Measurements from ENCODE around the gene ACVR1C. TPM values are rescaled to one million over a fixed set of nuclear protein-coding genes. Genes with fewer than 3 reads are reported as not detected.

The ACVR1C gene
- not detected in 2 replicates for total RNA-seq (2014; rRNA removed; shearing (Covaris generic); ENCODE audit: low replicate concordance)

DNA sequence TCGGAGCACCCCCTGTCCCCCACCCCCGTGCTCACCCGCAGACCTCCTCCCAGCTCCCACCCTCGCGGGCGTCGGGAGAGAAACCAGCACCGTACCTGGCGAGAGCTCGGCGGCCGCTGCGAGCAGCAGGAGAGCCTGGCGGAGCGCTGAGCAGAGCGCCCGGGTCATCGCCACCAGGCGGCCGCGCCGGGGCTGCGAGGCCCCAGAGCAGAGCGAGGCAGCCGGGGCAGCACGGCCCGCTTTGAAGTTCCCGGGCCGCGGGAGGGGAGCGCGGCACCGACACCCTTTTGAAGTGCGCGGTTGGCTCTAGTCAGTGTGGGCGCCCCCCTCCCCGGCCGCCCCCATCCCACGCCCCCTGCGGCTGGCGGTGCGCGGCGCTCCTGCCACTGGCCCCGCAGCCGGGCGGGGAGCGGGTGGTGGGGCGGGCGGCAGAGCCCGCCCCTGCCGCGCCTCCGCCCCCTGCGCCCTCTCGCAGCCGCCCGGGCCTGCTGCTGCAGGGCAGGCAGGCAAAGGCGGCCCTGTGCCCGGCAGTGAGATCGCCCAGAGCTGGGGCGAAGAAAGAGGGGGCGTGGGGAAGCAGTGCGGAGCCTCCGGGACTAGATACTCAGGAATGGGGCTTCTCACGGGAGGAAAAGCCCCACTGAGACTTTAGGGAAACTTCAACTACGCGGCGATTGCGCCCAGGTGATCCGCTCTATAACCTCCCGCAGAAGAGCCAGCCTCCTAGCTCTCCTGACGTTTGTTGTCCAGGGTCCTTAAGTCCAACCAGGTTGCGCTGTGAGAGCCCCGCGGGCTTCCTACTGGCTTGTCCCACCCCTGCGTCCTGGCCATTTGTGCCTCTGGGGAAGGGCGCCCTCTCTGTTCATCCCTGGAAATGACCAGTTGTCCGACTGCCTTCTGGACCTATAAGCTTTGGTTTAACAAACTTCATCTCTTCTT, at the start of gene ACVR1C:
ACVR1C (minus strand) TSS at position 388 of the 939 bp plus-strand sequence; CDS start at position 168, 220 bp downstream.
- in situ Hi-C loops (cut with HindIII; ENCODE audit: low pct_unique_long_range_greater_than_20kb, low sequenced_read_pairs): no loop called here

GRCh38 chr2:157677941-157678340, 49.3 kb upstream of the ACVR1C start:
- in situ Hi-C loops (cut with HindIII; ENCODE audit: low pct_unique_long_range_greater_than_20kb, low sequenced_read_pairs): no loop called here
- DNase-seq (ENCODE audit: low read depth): no peak

More for the DNA sequence above, at the start of gene ACVR1C:
- DNase-seq (ENCODE audit: low read depth): peak; percentile 73

- in situ Hi-C loops (cut with HindIII; ENCODE audit: low pct_unique_long_range_greater_than_20kb, low sequenced_read_pairs): no loop called here
- no peak for DNase-seq (ENCODE audit: low read depth)
Measured at GRCh38 chr2:157672129-157672528, 43.5 kb upstream of the ACVR1C start.

DNA sequence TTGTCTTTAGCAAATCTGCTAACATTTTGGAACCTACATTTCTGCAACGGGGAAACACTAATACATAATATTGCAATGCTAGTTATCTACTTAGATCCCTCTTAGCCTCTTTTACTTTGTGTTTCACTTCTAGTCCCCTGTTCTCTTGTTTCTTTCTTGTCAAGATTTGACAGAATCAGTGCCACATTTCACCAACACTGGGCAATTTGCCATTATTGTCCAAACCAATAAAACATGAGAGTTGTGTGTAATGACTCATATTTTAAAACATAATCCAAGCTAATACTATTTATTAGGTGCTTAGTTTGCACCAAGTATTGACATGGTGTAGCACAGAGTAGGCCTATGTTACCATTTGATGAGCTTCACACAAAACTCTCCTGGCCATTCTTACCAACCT, 33.7 kb upstream of the ACVR1C start:
- DNase-seq (ENCODE audit: low read depth): no peak
- in situ Hi-C loops (cut with HindIII; ENCODE audit: low pct_unique_long_range_greater_than_20kb, low sequenced_read_pairs): no loop called here

- in situ Hi-C loops (cut with HindIII; ENCODE audit: low pct_unique_long_range_greater_than_20kb, low sequenced_read_pairs): no loop called here
- DNase-seq (ENCODE audit: low read depth): no peak
Measured at GRCh38 chr2:157661776-157662175, 33.1 kb upstream of the ACVR1C start.

DNA sequence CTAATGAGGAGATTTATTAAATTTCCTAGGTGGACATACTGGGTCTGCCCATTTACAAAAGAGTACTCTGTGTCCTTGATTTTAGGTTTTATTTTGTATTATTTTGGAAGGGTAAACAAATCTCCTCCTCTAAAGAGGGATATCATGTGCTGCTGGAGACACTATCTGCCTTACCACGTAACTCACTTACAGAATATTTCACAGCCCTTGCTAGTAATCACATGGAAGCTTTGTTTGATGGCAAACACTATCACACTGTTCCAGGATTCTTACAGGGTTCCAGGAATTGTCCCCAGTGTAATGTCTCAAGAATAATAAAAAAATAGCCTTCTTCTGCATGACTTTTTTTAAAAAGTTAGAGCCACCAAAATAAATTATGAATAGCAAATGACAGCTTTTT, 29.2 kb upstream of the ACVR1C start:
- in situ Hi-C loops (cut with HindIII; ENCODE audit: low pct_unique_long_range_greater_than_20kb, low sequenced_read_pairs): no loop called here
- no peak for DNase-seq (ENCODE audit: low read depth)

DNA sequence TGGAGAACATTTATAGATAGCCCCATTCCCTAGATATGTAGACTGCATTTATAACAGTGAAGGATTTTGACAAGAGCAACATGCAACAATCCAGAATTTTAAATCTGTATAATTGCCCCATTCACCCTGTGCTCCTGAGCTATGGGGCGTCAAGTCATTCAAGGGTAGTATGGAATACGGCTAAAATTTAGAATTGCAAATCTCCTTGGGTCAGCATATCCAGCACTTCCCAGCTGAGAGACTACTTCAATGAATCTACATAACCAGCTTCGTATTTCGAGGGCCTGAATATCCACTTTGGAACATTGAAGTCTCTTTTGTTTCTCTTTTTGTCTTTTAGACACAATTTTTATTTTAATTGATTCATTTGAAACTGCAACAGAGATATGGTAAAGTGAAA, 28.4 kb upstream of the ACVR1C start:
- DNase-seq (ENCODE audit: low read depth): no peak
- in situ Hi-C loops (cut with HindIII; ENCODE audit: low pct_unique_long_range_greater_than_20kb, low sequenced_read_pairs): no loop called here

GRCh38 chr2:157644776-157645175, 16.1 kb upstream of the ACVR1C start:
- in situ Hi-C loops (cut with HindIII; ENCODE audit: low pct_unique_long_range_greater_than_20kb, low sequenced_read_pairs): no loop called here

DNA sequence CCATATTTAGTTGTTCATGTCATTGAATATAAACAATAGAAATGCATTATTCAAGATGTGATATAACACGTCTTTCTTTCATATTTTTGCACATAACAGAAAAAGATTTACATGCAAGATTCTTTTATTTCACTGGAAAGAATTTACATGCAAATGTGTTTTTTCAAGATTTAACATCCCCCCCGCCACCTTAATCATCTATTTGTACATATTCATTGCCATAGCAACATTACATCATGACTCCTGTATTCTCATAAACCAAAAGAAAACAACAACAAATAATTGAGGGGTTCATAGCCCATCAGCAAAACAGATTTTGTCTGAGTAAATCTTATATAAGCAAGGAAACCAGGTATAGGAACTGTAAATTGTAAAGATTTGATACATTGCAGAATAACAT, 3.2 kb upstream of the ACVR1C start:
- DNase-seq (ENCODE audit: low read depth): no peak
- in situ Hi-C loops (cut with HindIII; ENCODE audit: low pct_unique_long_range_greater_than_20kb, low sequenced_read_pairs): no loop called here

More at GRCh38 chr2:157644776-157645175, 16.1 kb upstream of the ACVR1C start:
- DNase-seq (ENCODE audit: low read depth): no peak

DNA sequence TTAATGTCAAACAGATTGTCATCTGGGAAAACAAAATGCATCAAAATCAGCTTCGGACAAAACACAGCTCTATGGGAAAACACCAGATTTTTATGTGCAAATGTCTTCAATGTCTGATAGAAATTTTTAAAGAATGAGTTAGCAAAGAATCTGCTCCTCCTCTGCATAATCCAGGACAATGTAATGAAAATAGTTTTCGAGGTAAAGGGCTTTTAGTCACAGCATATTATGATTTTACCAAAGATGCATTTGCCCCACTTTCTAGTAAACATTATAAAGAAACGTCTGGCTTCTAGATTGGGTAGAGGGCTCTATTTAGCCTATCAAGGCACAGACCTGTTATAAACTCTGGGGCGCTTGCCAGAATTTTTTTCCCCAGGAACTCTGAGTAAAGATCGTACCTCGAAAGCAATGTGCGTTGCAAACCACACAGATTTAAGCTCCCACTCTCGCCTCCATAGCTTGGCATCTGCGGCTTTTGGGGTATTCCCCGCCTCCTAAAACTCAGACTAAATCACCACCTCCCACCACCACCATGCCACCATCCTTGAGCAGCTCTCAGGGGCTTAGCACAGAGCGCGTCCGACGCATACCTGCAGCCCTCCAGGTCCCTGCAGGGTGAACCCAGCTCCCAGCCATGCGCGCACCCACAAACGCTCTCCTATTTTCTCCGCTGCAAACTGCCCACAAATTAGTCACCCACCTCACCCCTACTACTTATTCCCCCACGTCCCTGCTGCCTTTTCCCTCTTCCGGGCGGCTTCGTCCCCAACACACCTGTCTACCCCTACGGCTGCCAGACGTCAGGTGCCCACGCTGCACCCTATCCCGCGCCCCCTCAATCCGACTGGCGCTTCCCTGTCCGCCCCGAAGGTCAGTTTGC, 829 bp downstream of the ACVR1C start:
- no peak for DNase-seq (ENCODE audit: low read depth)
- in situ Hi-C loops (cut with HindIII; ENCODE audit: low pct_unique_long_range_greater_than_20kb, low sequenced_read_pairs): no loop called here

DNA sequence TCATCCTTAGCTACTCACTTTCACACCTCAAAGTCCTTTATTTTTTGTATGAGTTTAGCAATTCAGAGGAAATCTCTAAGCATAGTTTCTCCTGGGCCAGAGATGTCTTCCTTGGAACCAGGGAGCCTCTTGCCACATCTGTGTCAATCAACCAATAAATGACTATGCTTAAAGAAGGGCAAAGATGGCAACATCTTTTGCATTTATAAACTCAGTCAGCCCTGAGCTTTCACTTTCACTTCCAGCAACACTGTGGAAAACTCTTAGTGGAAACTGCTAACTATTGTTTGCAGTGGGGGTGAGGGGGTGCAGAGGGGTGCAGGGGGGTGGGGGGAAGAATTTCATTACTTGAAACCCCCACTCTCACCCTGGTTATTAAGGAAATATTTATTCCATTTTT, 3.4 kb downstream of the ACVR1C start:
- in situ Hi-C loops (cut with HindIII; ENCODE audit: low pct_unique_long_range_greater_than_20kb, low sequenced_read_pairs): no loop called here
- no peak for DNase-seq (ENCODE audit: low read depth)

DNA sequence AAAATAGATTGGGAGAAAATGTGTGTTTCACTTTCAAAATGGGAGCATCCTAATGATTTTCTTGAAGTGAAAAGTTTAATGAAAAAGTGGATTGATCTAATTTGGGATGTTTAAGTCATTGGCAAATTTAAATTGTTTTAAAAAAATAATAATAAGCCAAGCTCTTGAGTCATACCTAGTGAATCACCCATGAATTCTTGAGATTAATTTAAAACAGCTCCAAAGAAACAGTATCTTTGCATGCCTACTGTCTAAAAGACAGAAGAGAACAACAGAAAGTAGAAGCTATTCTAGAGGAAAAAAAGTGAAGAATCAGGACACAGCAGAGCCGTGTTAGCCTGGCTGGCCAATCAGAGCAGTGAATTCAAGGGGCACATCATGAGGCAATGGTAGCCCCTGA, 7.7 kb downstream of the ACVR1C start:
- in situ Hi-C loops (cut with HindIII; ENCODE audit: low pct_unique_long_range_greater_than_20kb, low sequenced_read_pairs): no loop called here

DNA sequence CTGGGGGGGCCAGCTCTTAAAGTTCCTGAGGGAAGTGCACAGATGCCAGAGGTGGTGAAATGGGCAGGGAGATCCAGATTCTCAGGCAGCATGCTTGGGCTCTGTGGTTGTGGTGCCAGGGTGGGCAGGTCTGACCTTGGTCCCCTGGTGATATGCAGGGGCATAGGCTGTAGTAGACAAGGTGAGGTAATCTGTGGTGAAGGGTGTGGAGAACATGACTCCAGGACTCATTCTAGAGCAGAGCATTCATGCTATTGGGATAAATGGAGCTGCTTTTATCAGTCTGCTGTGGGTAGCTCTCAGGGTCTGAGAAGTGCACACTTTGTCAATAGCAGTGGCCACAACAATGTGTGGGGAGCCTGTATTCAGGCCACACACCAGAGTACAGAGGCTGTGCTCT, 16.9 kb downstream of the ACVR1C start:
- DNase-seq (ENCODE audit: low read depth): no peak
- in situ Hi-C loops (cut with HindIII; ENCODE audit: low pct_unique_long_range_greater_than_20kb, low sequenced_read_pairs): no loop called here

More for the DNA sequence above, 7.7 kb downstream of the ACVR1C start:
- DNase-seq (ENCODE audit: low read depth): no peak

GRCh38 chr2:157611110-157611509, 17.6 kb downstream of the ACVR1C start:
- in situ Hi-C loops (cut with HindIII; ENCODE audit: low pct_unique_long_range_greater_than_20kb, low sequenced_read_pairs): no loop called here
- DNase-seq (ENCODE audit: low read depth): no peak

GRCh38 chr2:157606534-157606933, 22.1 kb downstream of the ACVR1C start:
- in situ Hi-C loops (cut with HindIII; ENCODE audit: low pct_unique_long_range_greater_than_20kb, low sequenced_read_pairs): no loop called here
- DNase-seq (ENCODE audit: low read depth): no peak

GRCh38 chr2:157603198-157603597, 25.5 kb downstream of the ACVR1C start:
- DNase-seq (ENCODE audit: low read depth): no peak
- in situ Hi-C loops (cut with HindIII; ENCODE audit: low pct_unique_long_range_greater_than_20kb, low sequenced_read_pairs): no loop called here

GRCh38 chr2:157601807-157602206, 26.9 kb downstream of the ACVR1C start:
- in situ Hi-C loops (cut with HindIII; ENCODE audit: low pct_unique_long_range_greater_than_20kb, low sequenced_read_pairs): no loop called here
- no peak for DNase-seq (ENCODE audit: low read depth)

GRCh38 chr2:157596992-157597681, 31.5 kb downstream of the ACVR1C start:
- DNase-seq (ENCODE audit: low read depth): no peak
- in situ Hi-C loops (cut with HindIII; ENCODE audit: low pct_unique_long_range_greater_than_20kb, low sequenced_read_pairs): no loop called here

Data from Caki2 (cell line).